Left renal cortex interstitium (tissue), 4 donors: ENCODE measurements around the gene SMIM30. TPM values are rescaled to one million over a fixed set of nuclear protein-coding genes. Genes with fewer than 3 reads are reported as not detected.
"Not testable (repeated sequence)": the region's sequence is repeated elsewhere in the genome, so short reads cannot be mapped to it uniquely, and the experiment has no call there.

Experiments
- DNase-seq, 4 donors: peaks; one replicate each; pipeline ENCODE4 v3.0.0-alpha.2; 2013; ENCODE audit warnings: low read depth in 4 of 4, low spot score in 2 of 4, missing footprints in 1 of 4
- polyA plus RNA-seq, 4 donors: library from polyadenylated mRNA; unstranded; fragments of 120-200 nt; gene quantifications; one replicate each; pipeline ENCODE4 v1.2.1, GENCODE V29; 2013; ENCODE audit not compliant: insufficient read length in 4 of 4

Gene SMIM30, protein sequence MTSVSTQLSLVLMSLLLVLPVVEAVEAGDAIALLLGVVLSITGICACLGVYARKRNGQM
- 100 to 1,000 TPM in 1 of 4 donors, 10 to 100 TPM in 3; 70.5 to 111 (median 87.3) TPM for polyA plus RNA-seq

DNA sequence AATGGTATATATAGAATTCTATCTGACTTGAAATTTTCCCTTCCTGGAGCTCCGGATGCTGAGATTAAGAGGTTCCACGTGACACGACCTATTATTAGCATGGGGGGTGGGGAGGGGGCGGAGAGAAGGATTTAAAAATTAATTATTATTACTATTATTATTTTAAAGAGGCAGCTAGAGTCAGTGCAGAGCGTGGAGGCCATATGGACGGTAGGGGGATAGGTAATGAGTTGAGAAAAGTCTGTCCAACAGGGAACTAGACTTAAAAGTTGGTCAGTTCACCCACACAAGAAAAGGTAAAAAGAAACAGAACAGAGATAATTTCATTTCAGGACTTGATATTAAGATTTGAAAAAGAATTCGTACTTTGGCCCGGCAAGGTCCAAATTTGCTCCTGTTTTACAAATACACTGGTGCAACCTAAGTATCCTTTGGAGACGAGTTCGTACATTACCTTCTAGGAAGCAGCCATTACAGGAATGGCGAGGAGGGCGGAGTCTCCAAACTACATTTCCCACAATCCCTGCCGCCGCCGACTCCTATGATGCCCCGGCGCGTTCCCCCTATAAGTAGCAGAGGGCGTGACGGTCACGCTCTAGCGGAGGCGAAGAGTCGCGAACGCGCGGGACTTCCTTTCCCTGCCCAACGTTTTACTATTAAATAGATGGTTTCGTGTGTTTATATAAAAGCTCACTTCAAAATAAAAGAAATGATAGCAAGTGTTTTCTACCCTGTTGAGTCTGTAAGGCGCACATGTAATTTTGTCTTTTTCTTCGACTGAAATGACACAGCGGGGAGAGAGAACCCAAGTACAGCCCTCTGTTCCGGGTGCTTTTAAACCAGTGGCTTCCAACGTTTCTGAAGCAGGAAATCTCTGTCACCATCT is at the start of gene SMIM30:
SMIM30 (minus strand) TSS at position 481 of the 886 bp plus-strand sequence. CDS start 976 bp downstream, outside the sequence.
- DNase-seq = peak; percentile 77 to 89 (median 86)

DNA sequence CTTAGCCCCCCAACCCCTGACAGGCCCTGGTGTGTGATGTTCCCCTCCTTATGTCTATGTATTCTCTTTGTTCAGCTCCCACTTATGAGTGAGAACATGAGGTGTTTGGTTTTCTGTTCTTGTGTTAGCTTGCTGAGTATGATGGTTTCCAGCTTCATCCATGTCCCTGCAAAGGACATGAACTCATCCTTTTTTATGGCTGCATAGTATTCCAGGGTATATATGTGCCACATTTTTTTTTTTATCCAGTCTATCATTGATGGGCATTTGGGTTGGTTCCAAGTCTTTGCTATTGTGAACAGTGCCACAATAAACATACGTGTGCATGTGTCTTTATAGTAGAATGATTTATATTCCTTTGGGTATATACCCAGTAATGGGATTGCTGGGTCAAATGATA is 47.8 kb upstream of the SMIM30 start:
- not testable (repeated sequence) for DNase-seq

DNA sequence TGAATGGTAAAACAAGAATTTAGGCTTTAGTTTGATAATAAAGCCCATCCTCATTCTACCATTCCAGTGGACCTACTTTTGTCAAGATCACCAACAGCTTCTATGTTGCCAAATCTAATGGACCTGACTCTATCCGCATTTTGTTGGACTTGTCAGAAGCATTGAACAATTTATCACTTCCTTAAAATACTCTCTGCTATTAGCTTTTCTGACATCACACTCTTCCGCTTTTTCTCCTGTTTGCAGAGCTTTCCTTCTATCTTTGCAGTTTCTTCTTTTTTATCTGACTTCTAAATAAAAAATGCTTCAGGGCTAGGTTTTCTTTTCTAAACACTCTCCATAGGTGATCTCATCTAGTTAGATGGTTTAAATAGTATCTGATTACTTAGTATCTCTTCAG is 42.7 kb upstream of the SMIM30 start:
- DNase-seq = no peak

DNA sequence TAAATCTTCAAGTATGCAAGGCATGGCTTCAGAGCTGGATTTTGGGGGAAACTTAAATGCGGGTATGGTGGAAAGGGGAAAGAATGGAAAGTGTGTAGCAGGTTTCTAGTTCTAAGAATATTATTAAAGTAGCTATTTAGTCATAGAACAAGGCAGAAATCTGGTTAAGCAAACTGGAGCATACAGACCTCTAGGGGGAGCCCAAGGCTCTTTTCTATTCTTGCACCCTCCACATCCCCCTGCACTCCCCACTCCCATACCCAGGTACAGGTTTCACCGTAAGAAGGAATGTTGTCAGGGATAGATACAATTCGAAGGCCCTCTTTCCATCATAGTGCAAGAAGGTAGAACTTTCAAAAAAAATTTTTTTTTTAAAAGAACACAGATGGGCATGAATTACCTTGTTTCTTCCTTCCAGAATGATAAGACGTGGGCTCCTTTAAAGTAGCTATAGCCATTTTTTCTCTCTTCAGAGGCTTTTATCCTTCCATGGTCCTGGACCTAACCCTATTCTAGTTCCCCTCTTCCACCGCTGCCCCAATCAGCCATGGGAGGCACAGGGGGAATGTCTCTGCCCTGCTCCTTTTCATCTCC is 41.5 kb upstream of the SMIM30 start:
- DNase-seq = no peak

GRCh38 chr7:113158756-113159155 is 40.4 kb upstream of the SMIM30 start:
- DNase-seq = no peak

DNA sequence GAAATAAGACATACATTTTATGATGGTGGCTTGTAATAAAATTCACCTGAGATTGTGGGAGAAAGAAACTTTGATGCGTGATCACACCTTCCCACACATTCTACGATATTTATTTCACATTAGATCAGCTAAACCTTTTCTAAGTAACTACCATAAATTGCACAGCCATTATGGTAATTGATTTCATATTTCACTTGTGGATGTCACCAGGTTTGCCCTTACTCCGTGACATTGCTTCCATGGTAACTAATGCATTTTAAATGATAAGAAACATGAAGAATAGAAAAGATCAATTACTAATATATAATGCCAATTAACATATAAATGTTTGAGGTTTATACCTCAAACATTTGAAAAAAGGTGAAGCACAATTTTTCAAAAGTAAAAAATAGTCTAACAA is 35.8 kb upstream of the SMIM30 start:
- DNase-seq = no peak

DNA sequence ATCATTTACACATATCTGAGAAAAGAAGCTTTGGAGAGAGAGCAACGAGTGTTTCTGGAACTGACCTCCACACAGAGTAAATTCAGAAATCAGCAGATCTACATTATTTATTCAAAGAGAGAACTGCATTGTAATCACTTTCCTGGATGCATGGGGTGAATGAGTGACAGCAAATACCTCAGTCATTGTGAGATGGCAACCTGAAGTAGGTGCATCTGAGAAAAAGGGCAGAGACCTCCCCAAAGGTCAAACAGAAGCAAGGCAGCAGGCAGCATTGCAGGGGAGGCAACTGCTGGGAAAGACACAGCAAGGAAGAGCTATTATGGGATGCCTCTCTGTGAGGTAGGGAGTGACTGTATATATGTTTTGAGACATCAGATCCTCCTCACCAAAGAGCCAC is 26.5 kb upstream of the SMIM30 start:
- DNase-seq = no peak

- no peak for DNase-seq
Observed at GRCh38 chr7:113143486-113144257, 25.3 kb upstream of the SMIM30 start.

GRCh38 chr7:113142385-113143119 is 24.2 kb upstream of the SMIM30 start:
- DNase-seq = no peak

GRCh38 chr7:113141803-113142202 is 23.4 kb upstream of the SMIM30 start:
- DNase-seq = no peak

DNA sequence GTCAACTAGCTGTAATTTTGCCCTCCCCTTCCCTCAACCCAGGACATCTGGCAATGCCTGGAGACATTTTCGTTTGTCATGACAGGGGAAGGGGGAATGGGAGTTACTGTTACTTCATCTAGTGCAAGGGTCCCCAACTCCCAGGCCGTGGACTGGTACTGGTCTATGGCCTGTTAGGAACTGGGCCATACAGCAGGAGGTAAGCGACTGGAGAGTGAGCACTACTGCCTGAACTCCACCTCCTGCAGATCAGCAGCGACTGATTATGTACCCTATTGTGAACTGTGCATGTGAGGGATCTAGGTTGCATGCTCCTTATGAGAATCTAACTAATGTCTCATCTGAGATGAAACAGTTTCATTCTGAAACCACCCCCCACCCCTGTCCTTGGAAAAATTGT is 22.6 kb upstream of the SMIM30 start:
- DNase-seq = no peak

GRCh38 chr7:113137241-113137640 is 18.9 kb upstream of the SMIM30 start:
- no peak for DNase-seq

GRCh38 chr7:113134025-113134424 is 15.7 kb upstream of the SMIM30 start:
- DNase-seq = no peak

- no peak for DNase-seq
Observed at GRCh38 chr7:113131367-113131766, 13.0 kb upstream of the SMIM30 start.

GRCh38 chr7:113128031-113128430 is 9.7 kb upstream of the SMIM30 start:
- no peak for DNase-seq

- DNase-seq = no peak
Observed at GRCh38 chr7:113125728-113126127, 7.4 kb upstream of the SMIM30 start.

GRCh38 chr7:113122744-113123143 is 4.4 kb upstream of the SMIM30 start:
- no peak for DNase-seq

- no peak for DNase-seq
Observed at GRCh38 chr7:113120647-113121046, 2.3 kb upstream of the SMIM30 start.

GRCh38 chr7:113119429-113119828 is 1.1 kb upstream of the SMIM30 start:
- DNase-seq = no peak

- DNase-seq = not testable (repeated sequence)
Observed at GRCh38 chr7:113117374-113117774, 980 bp downstream of the SMIM30 start.
